ENCODE results near the gene ROCK1. TPM values are rescaled to one million over a fixed set of nuclear protein-coding genes. Genes with fewer than 3 reads are reported as not detected.
A peak's percentile ranks its signal among the peaks of the same experiment; 100 is the strongest.
"Not testable (repeated sequence)": the region's sequence is repeated elsewhere in the genome, so short reads cannot be mapped to it uniquely, and the experiment has no call there.

ROCK1 gene
- total RNA-seq = 10 to 100 TPM; 63.7 to 69.4 TPM

DNA sequence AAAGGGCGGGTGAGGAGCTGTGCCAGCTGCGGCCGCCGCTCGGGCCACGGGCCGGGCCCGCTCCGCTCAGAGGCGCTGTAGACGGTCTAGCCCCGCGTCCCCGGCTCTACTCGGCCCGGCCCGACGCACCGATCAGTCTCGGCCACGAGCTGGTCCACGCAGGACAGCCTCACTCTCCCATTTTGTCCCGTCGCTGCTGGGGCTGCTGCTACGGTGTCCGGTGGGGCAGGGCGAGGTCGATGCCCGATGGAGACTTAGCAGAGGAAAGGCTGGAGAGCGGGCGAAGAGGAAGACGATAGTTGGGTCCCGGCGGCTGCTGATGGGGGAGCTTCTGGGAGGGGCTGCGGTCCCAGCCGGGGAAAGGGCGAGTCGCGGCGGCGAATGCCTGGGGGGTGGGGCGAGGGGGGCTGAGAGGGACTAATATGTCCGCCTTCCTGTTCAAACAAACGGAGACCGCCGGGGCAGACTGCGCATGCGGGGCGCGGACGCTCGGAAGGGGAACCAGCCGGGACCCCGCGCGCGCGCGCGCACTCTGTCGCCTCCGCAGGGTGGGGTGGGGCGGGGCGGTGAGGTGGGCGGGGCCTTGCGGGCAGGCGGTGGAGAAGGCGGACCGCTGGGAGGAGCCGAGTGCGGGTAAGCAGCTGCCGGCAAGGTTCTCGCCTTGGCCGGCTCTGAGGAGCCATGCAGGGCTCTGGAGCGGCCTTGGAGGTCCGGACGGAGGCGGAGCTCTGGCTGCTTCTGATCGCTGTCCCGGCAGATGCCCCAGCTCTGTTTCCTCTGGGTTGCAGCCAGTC, at the start of gene ROCK1:
Gene ROCK1, minus strand, starts transcription at position 468 of the 794 bp plus-strand sequence. CDS start 903 bp downstream, outside the sequence.
- ChIA-PET CTCF (interaction anchor here (1.0 to 1.6 kb wide), 3 partner anchors 12 to 80 kb away, joined by 4 to 6 read pairs (median 4); no protein-coding TSS in a partner anchor), POLR2A (interaction anchor here (0.6 to 1.9 kb wide), 9 partner anchors 11 to 488 kb away, joined by 3 to 7 read pairs (median 4); partner anchors contain the start of gene ESCO1)
- H3K27ac Mint-ChIP-seq = peak within 1 kb of the TSS; percentile 93
- peak; percentile 99 for DNase-seq
- H3K9me3 Mint-ChIP-seq (ENCODE audit: insufficient read depth) = no peaks in the 10 kb centered on the region
- H3K36me3 Mint-ChIP-seq (ENCODE audit: low read depth) = peaks cover 14% of the 10 kb centered on the region
- H3K4me3 Mint-ChIP-seq = no peak within 1 kb of the TSS
- peaks cover 6% of the 10 kb centered on the region for H3K4me1 Mint-ChIP-seq (ENCODE audit: low read depth)
- H3K27me3 Mint-ChIP-seq (ENCODE audit: low read depth) = no peaks in the 10 kb centered on the region
- ATAC-seq = peak; percentile 84

DNA sequence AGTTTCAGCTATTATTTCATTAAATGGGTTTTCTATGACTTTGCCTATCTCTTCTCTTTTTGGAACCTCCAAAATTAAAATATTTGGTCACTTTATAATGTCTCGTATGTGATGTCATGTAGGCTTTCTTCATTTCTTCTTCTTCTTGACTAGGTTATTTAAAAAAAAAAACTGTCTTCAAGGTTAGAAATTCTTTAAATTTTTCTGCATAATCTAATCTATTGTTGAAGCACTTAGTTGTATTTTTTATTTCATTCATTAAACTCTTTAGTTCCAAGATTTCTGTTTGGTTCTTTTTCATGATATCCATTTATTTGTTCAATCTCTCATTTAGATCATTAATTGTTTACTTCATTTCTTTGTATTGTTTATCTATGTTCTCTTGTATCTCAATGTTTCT, 43.8 kb upstream of the ROCK1 start:
- H3K9me3 Mint-ChIP-seq (ENCODE audit: insufficient read depth) = peaks cover 12% of the 10 kb centered on the region
- H3K4me1 Mint-ChIP-seq (ENCODE audit: low read depth) = no peaks in the 10 kb centered on the region
- peaks cover 4% of the 10 kb centered on the region for H3K36me3 Mint-ChIP-seq (ENCODE audit: low read depth)
- POLR2A ChIA-PET = no interaction called here
- no peak for DNase-seq
- no peak for ATAC-seq
- peaks cover 5% of the 10 kb centered on the region for H3K27me3 Mint-ChIP-seq (ENCODE audit: low read depth)
- H3K27ac Mint-ChIP-seq = no peak overlapping the region
- H3K4me3 Mint-ChIP-seq = no peak overlapping the region
- CTCF ChIA-PET = no interaction called here

GRCh38 chr18:21146016-21146415, 34.4 kb upstream of the ROCK1 start:
- ChIA-PET POLR2A (no interaction called here), CTCF (no interaction called here)
- H3K9me3 Mint-ChIP-seq (ENCODE audit: insufficient read depth) = no peaks in the 10 kb centered on the region
- no peak for DNase-seq
- ATAC-seq = no peak
- H3K4me3 Mint-ChIP-seq = no peak overlapping the region
- H3K4me1 Mint-ChIP-seq (ENCODE audit: low read depth) = no peaks in the 10 kb centered on the region
- H3K27me3 Mint-ChIP-seq (ENCODE audit: low read depth) = peaks cover under 1% of the 10 kb centered on the region
- H3K36me3 Mint-ChIP-seq (ENCODE audit: low read depth) = no peaks in the 10 kb centered on the region
- H3K27ac Mint-ChIP-seq = no peak overlapping the region

- ChIA-PET POLR2A (no interaction called here), CTCF (no interaction called here)
- Mint-ChIP-seq H3K4me3 (no peak overlapping the region), H3K9me3 (ENCODE audit: insufficient read depth) (no peaks in the 10 kb centered on the region), H3K27me3 (ENCODE audit: low read depth) (no peaks in the 10 kb centered on the region), H3K36me3 (ENCODE audit: low read depth) (no peaks in the 10 kb centered on the region), H3K27ac (no peak overlapping the region), H3K4me1 (ENCODE audit: low read depth) (no peaks in the 10 kb centered on the region)
- ATAC-seq = no peak
- DNase-seq = no peak
Measured at GRCh38 chr18:21145371-21145770, 33.8 kb upstream of the ROCK1 start.

DNA sequence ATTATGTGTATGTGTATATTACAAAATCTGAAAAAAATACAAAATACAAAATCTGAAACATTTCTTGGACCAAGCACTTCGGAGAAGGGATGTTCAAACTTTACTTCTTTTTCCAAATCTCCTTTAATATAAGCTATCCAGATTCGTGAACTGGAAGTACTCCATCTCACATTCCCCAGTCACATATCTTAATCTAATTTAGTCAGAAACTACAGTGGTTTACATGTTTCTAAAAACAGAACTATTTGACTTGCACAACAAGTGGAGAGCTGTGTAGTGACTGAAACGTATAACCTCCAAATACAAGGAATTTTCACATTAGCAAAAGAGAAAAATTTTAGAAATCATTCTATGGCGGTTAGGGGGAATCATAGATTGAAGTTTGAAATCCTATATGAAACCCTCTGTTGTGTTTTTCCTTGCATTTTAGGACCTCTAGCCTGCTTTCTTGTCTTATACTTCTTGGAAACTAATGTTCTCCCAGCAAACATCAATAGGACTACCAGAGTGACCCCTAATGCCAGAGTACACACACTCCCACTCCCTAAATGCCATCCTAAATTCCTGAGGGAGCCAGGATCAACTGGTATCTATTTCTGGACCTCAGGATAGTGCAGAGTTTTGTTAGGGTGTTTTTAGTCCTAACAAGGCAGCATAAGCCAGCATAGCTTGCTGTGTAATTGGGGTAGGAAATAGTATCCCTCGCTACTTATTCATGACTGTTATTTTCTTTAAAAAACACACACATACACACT, 30.2 kb upstream of the ROCK1 start:
- POLR2A ChIA-PET = no interaction called here
- no peak for ATAC-seq

GRCh38 chr18:21137719-21138488, 26.3 kb upstream of the ROCK1 start:
- CTCF ChIA-PET; H3K9me3 Mint-ChIP-seq (ENCODE audit: insufficient read depth); H3K36me3 Mint-ChIP-seq (ENCODE audit: low read depth); H3K4me3 Mint-ChIP-seq; ATAC-seq; H3K4me1 Mint-ChIP-seq (ENCODE audit: low read depth); DNase-seq; H3K27me3 Mint-ChIP-seq (ENCODE audit: low read depth); H3K27ac Mint-ChIP-seq; POLR2A ChIA-PET: not testable (repeated sequence)

More for the DNA sequence above, 30.2 kb upstream of the ROCK1 start:
- Mint-ChIP-seq H3K36me3 (ENCODE audit: low read depth) (no peaks in the 10 kb centered on the region), H3K27ac (no peak overlapping the region), H3K27me3 (ENCODE audit: low read depth) (peaks cover 5% of the 10 kb centered on the region), H3K9me3 (ENCODE audit: insufficient read depth) (no peaks in the 10 kb centered on the region), H3K4me3 (no peak overlapping the region), H3K4me1 (ENCODE audit: low read depth) (no peaks in the 10 kb centered on the region)
- CTCF ChIA-PET = interaction anchor here (0.9 to 1.0 kb wide), 2 partner anchors 38 to 302 kb away, joined by 3 to 4 read pairs; no protein-coding TSS in a partner anchor
- DNase-seq = no peak

GRCh38 chr18:21134895-21135294, 23.3 kb upstream of the ROCK1 start:
- no peak overlapping the region for H3K4me3 Mint-ChIP-seq
- POLR2A ChIA-PET = no interaction called here
- H3K9me3 Mint-ChIP-seq (ENCODE audit: insufficient read depth) = no peaks in the 10 kb centered on the region
- H3K36me3 Mint-ChIP-seq (ENCODE audit: low read depth) = no peaks in the 10 kb centered on the region
- no peaks in the 10 kb centered on the region for H3K4me1 Mint-ChIP-seq (ENCODE audit: low read depth)
- H3K27me3 Mint-ChIP-seq (ENCODE audit: low read depth) = peaks cover 2% of the 10 kb centered on the region
- H3K27ac Mint-ChIP-seq = no peak overlapping the region
- CTCF ChIA-PET = no interaction called here
- peak; percentile 42 for ATAC-seq
- DNase-seq = peak; percentile 33

DNA sequence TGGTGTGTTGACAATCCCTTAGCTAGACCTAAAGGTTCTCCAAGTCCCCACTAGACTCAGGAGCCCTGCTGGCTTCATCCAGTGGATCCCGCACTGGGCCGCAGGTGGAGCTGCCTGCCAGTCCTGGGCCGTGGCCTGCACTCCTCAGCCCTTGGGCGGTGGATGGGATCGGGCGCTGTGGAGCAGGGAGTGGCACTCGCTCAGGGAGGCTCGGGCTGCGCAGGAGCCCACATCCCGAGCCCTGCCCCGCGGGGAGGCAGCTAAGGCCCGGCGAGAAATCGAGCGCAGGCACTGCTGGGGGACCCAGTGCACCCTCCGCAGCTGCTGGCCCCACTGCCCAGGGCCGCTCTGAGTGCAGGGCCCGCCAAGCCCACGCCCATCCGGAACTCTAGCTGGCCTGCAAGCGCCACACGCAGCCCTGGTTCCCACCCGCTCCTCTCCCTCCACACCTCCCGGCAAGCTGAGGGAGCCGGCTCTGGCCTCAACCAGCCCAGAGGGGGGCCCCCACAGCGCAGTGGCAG, 20.8 kb upstream of the ROCK1 start:
- Mint-ChIP-seq H3K4me1 (ENCODE audit: low read depth) (no peaks in the 10 kb centered on the region), H3K36me3 (ENCODE audit: low read depth) (no peaks in the 10 kb centered on the region), H3K4me3 (no peak overlapping the region), H3K9me3 (ENCODE audit: insufficient read depth) (no peaks in the 10 kb centered on the region), H3K27me3 (ENCODE audit: low read depth) (no peaks in the 10 kb centered on the region), H3K27ac (no peak overlapping the region)
- DNase-seq (no peak), ATAC-seq (no peak)
- POLR2A ChIA-PET = interaction anchor here (0.7 to 2.1 kb wide), 2 partner anchors 20 to 31 kb away, joined by 3 to 5 read pairs; partner anchors contain the start of gene ROCK1
- CTCF ChIA-PET = no interaction called here

- ChIA-PET POLR2A (interaction anchor here (0.7 to 2.1 kb wide), 2 partner anchors 20 to 32 kb away, joined by 3 to 5 read pairs; partner anchors contain the start of gene ROCK1), CTCF (no interaction called here)
- no peaks in the 10 kb centered on the region for H3K4me1 Mint-ChIP-seq (ENCODE audit: low read depth)
- H3K27ac Mint-ChIP-seq = no peak overlapping the region
- H3K27me3 Mint-ChIP-seq (ENCODE audit: low read depth) = no peaks in the 10 kb centered on the region
- DNase-seq (no peak), ATAC-seq (no peak)
- no peak overlapping the region for H3K4me3 Mint-ChIP-seq
- H3K36me3 Mint-ChIP-seq (ENCODE audit: low read depth) = no peaks in the 10 kb centered on the region
- H3K9me3 Mint-ChIP-seq (ENCODE audit: insufficient read depth) = no peaks in the 10 kb centered on the region
Measured at GRCh38 chr18:21131698-21132227, 20.1 kb upstream of the ROCK1 start.

GRCh38 chr18:21129566-21130216, 18.1 kb upstream of the ROCK1 start:
- H3K27me3 Mint-ChIP-seq (ENCODE audit: low read depth) = no peaks in the 10 kb centered on the region
- no peaks in the 10 kb centered on the region for H3K9me3 Mint-ChIP-seq (ENCODE audit: insufficient read depth)
- DNase-seq (no peak), ATAC-seq (no peak)
- H3K36me3 Mint-ChIP-seq (ENCODE audit: low read depth) = no peaks in the 10 kb centered on the region
- H3K4me3 Mint-ChIP-seq = no peak overlapping the region
- H3K4me1 Mint-ChIP-seq (ENCODE audit: low read depth) = no peaks in the 10 kb centered on the region
- ChIA-PET POLR2A (no interaction called here), CTCF (no interaction called here)
- H3K27ac Mint-ChIP-seq = no peak overlapping the region
